Measurements from ENCODE around the gene SLCO4A1. TPM values are rescaled to one million over a fixed set of nuclear protein-coding genes. Genes with fewer than 3 reads are reported as not detected.
"Not testable (repeated sequence)": the region's sequence is repeated elsewhere in the genome, so short reads cannot be mapped to it uniquely, and the experiment has no call there.

The SLCO4A1 gene
- total and polyA plus RNA-seq, 12 donors: 0.39 to 27.0 (median 4.9) TPM

- H3K9me3 ChIP-seq (replicated peaks in 1 of 3): no peaks in the 10 kb centered on the region
- H3K4me3 ChIP-seq: no peak overlapping the region
- H3K27ac ChIP-seq: no peak overlapping the region
- H3K36me3 ChIP-seq (replicated peaks in 1 of 2): no peaks in the 10 kb centered on the region
- H3K27me3 ChIP-seq: peaks cover 20% of the 10 kb centered on the region
- 76 to 85% (median 82%) methylated on average over 22 to 30 of the region's 30 CpGs for WGBS, 4 donors
- intact Hi-C loops (cut with DNase I): no loop called here
- TF ChIP-seq, protein P1, sequence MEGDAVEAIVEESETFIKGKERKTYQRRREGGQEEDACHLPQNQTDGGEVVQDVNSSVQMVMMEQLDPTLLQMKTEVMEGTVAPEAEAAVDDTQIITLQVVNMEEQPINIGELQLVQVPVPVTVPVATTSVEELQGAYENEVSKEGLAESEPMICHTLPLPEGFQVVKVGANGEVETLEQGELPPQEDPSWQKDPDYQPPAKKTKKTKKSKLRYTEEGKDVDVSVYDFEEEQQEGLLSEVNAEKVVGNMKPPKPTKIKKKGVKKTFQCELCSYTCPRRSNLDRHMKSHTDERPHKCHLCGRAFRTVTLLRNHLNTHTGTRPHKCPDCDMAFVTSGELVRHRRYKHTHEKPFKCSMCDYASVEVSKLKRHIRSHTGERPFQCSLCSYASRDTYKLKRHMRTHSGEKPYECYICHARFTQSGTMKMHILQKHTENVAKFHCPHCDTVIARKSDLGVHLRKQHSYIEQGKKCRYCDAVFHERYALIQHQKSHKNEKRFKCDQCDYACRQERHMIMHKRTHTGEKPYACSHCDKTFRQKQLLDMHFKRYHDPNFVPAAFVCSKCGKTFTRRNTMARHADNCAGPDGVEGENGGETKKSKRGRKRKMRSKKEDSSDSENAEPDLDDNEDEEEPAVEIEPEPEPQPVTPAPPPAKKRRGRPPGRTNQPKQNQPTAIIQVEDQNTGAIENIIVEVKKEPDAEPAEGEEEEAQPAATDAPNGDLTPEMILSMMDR (IDR thresholded peaks at IDR 0.05): no peak
- TF ChIP-seq POLR2A (IDR thresholded peaks at IDR 0.05): no peak
- DNase-seq: no peak
- no peaks in the 10 kb centered on the region for H3K4me1 ChIP-seq (replicated peaks in 1 of 2)
Observed at GRCh38 chr20:62682912-62683517, 40.7 kb downstream of the SLCO4A1 start.

DNA sequence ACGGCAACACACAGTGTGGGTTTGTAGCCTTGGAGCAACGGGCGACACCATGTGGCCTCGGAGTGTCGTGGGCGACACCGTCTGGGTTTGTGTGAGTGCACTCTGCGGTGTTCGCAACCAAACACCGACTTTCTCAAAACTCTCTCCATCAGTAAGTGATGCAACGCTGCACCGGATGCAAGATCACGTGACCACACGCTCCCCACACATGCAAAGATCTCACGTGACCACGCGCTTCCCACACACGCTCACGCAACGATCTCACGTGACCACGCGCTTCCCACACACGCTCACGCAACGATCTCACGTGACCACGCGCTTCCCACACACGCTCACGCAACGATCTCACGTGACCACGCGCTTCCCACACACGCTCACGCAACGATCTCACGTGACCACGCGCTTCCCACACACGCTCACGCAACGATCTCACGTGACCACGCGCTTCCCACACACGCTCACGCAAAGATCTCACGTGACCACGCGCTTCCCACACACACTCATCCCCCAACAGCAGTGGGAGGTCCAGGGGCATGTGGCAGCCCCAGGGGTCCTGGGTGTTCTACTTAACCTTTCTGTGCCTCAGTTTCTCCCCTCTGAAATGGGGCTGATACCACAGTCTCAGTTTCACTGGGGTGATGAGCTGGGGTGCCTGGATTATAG, 41.5 kb downstream of the SLCO4A1 start:
- intact Hi-C loops (cut with DNase I); H3K4me1 ChIP-seq (replicated peaks in 1 of 2); H3K9me3 ChIP-seq (replicated peaks in 1 of 3); H3K27ac ChIP-seq; DNase-seq; H3K36me3 ChIP-seq (replicated peaks in 1 of 2); H3K4me3 ChIP-seq: not testable (repeated sequence)
- H3K27me3 ChIP-seq: peaks cover 20% of the 10 kb centered on the region
- 89 to 95% (median 93%) methylated on average over 31 to 40 of the region's 52 CpGs for WGBS, 4 donors

DNA sequence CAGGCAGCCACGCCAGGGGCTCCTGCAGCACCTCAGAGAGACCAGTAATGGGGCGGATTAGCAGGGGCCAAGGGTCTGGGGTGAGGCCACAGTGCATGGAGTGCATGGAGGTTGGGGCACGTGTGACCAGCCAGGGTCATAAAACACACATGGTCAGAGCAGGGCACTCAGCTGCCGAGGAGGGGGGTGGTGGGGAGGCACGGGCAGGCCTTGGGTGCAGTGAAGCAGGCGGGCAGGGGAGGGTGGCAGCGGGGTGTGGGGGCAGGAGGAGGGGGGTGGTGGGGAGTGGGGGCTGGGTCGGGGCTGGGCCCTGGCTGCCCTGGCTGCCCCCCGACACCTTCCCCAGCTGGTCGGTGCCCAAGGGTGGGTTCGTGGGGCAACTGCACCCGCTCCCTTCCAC, 42.7 kb downstream of the SLCO4A1 start:
- H3K4me3 ChIP-seq: no peak overlapping the region
- WGBS, 4 donors: 52 to 60% (median 53%) methylated on average over 7 to 12 of the region's 12 CpGs
- no peak overlapping the region for H3K27ac ChIP-seq
- no peaks in the 10 kb centered on the region for H3K36me3 ChIP-seq (replicated peaks in 1 of 2)
- DNase-seq: no peak
- H3K9me3 ChIP-seq (replicated peaks in 1 of 3): no peaks in the 10 kb centered on the region
- no peaks in the 10 kb centered on the region for H3K4me1 ChIP-seq (replicated peaks in 1 of 2)
- intact Hi-C loops (cut with DNase I): loop anchor here in 1 of 2 donors (5.0 kb wide), 1 partner anchor 92 kb away; no protein-coding TSS in a partner anchor
- TF ChIP-seq POLR2A (IDR thresholded peaks at IDR 0.05): no peak
- TF ChIP-seq, protein P1 (IDR thresholded peaks at IDR 0.05): no peak
- H3K27me3 ChIP-seq: peaks cover 23% of the 10 kb centered on the region

- Histone ChIP-seq H3K9me3 (replicated peaks in 1 of 3) (no peaks in the 10 kb centered on the region), H3K4me1 (replicated peaks in 1 of 2) (no peaks in the 10 kb centered on the region), H3K27ac (no peak overlapping the region), H3K4me3 (no peak overlapping the region), H3K36me3 (replicated peaks in 1 of 2) (no peaks in the 10 kb centered on the region), H3K27me3 (peaks cover 26% of the 10 kb centered on the region)
- 33 to 39% (median 34%) methylated on average over 16 to 27 of the region's 27 CpGs for whole genome bisulfite sequencing, 4 donors
- DNase-seq: peak in 3 of 7 donors; percentile 23 to 60 (median 34)
- intact Hi-C loops (cut with DNase I): loop anchor here in 1 of 2 donors (5.0 kb wide), 1 partner anchor 91 kb away; no protein-coding TSS in a partner anchor
- no peak for TF ChIP-seq POLR2A (IDR thresholded peaks at IDR 0.05)
- TF ChIP-seq, protein P1 (IDR thresholded peaks at IDR 0.05): no peak
Observed at GRCh38 chr20:62685781-62686555, 43.7 kb downstream of the SLCO4A1 start.

Measured in adrenal gland (tissue), 12 donors.